HepG2 (cell line): Measurements from ENCODE around the gene CDK5RAP2. TPM values are rescaled to one million over a fixed set of nuclear protein-coding genes. Genes with fewer than 3 reads are reported as not detected.
A peak's percentile ranks its signal among the peaks of the same experiment; 100 is the strongest.

Experiments
- AKAP8 ChIP-seq: sonication (generic); formaldehyde crosslinking; IDR thresholded peaks from 2 replicates; pipeline ENCODE4 v1.5.1; 2020; ENCODE audit warnings: mild to moderate bottlenecking, missing genetic modification reagents
- DRAP1 ChIP-seq: IDR thresholded peaks from 2 replicates; pipeline ENCODE4 v1.6.1; 2016; ENCODE audit warnings: missing genetic modification reagents, missing compliant biosample characterization
- GMEB2 ChIP-seq: IDR thresholded peaks from 2 replicates; pipeline ENCODE4 v1.6.1; 2016; ENCODE audit warnings: missing biosample characterization, missing genetic modification reagents, low read depth
- HOXA3 ChIP-seq: sonication (generic); formaldehyde crosslinking; IDR thresholded peaks from 2 replicates; pipeline ENCODE4 v1.5.0; 2020; ENCODE audit warnings: missing genetic modification reagents
- HOXD1 ChIP-seq: sonication (generic); formaldehyde crosslinking; IDR thresholded peaks from 2 replicates; pipeline ENCODE4 v1.5.0; 2020; ENCODE audit warnings: missing genetic modification reagents
- JDP2 ChIP-seq: sonication (generic); formaldehyde crosslinking; IDR thresholded peaks from 2 replicates; pipeline ENCODE4 v1.8.1; 2022; ENCODE audit warnings: missing genetic modification reagents, borderline replicate concordance
- MBD4 ChIP-seq: IDR thresholded peaks from 2 replicates; pipeline ENCODE4 v1.6.1; 2012; ENCODE audit warnings: low read length, inconsistent platforms, borderline replicate concordance
- MED13 ChIP-seq: sonication (generic); formaldehyde crosslinking; IDR thresholded peaks from 2 replicates; pipeline ENCODE4 v1.5.0; 2020; ENCODE audit warnings: missing genetic modification reagents
- MLLT10 ChIP-seq: sonication (generic); formaldehyde crosslinking; IDR thresholded peaks from 2 replicates; pipeline ENCODE4 v1.4.0; 2020; ENCODE audit warnings: missing genetic modification reagents
- PAX8 ChIP-seq: sonication (generic); formaldehyde crosslinking; IDR thresholded peaks from 2 replicates; pipeline ENCODE4 v1.8.0; 2022; ENCODE audit warnings: mild to moderate bottlenecking, missing genetic modification reagents, borderline replicate concordance
- RARA ChIP-seq: IDR thresholded peaks from 2 replicates; pipeline ENCODE4 v1.6.1; 2016; ENCODE audit warnings: missing genetic modification reagents, missing compliant biosample characterization
- RBM39 ChIP-seq: fragments of 200-400 bp; formaldehyde crosslinking; IDR thresholded peaks from one replicate; pipeline ENCODE4 v1.6.1; 2018; ENCODE audit warnings: antibody characterized with exemption, mild to moderate bottlenecking, low read depth, low read length; ENCODE audit not compliant: poor library complexity, severe bottlenecking
- SP140L ChIP-seq: sonication (generic); formaldehyde crosslinking; IDR thresholded peaks from 2 replicates; pipeline ENCODE4 v1.4.0; 2020; ENCODE audit warnings: missing genetic modification reagents, borderline replicate concordance
- XRCC5 ChIP-seq: fragments of 200-400 bp; formaldehyde crosslinking; optimal IDR thresholded peaks from 2 replicates; pipeline ENCODE3; 2017; ENCODE audit warnings: mild to moderate bottlenecking, low read length
- ZBTB10 ChIP-seq: sonication (generic); formaldehyde crosslinking; IDR thresholded peaks from 2 replicates; pipeline ENCODE4 v1.4.0; 2020; ENCODE audit warnings: missing genetic modification reagents, borderline replicate concordance
- ZNF124 ChIP-seq: sonication (generic); formaldehyde crosslinking; IDR thresholded peaks from 2 replicates; pipeline ENCODE4 v1.4.0; 2020; ENCODE audit warnings: missing genetic modification reagents
- ZNF33A ChIP-seq: sonication (generic); formaldehyde crosslinking; IDR thresholded peaks from 2 replicates; pipeline ENCODE4 v1.5.1; 2020; ENCODE audit warnings: missing genetic modification reagents, mild to moderate bottlenecking, moderate library complexity, borderline replicate concordance
- ZNF431 ChIP-seq: sonication (generic); formaldehyde crosslinking; IDR thresholded peaks from 2 replicates; pipeline ENCODE4 v1.9.0; 2022; ENCODE audit warnings: missing genetic modification reagents, low read depth, mild to moderate bottlenecking, borderline replicate concordance
- ZNF484 ChIP-seq: sonication (generic); formaldehyde crosslinking; IDR thresholded peaks from 2 replicates; pipeline ENCODE4 v1.5.1; 2020; ENCODE audit warnings: mild to moderate bottlenecking, low read depth, missing genetic modification reagents, borderline replicate concordance
- ZNF503 ChIP-seq: sonication (generic); formaldehyde crosslinking; IDR thresholded peaks from 2 replicates; pipeline ENCODE4 v1.4.0; 2020; ENCODE audit warnings: missing genetic modification reagents
- ZNF83 ChIP-seq: sonication (generic); formaldehyde crosslinking; IDR thresholded peaks from 2 replicates; pipeline ENCODE4 v1.4.0; 2020; ENCODE audit warnings: missing genetic modification reagents, mild to moderate bottlenecking, borderline replicate concordance
- polyA plus RNA-seq, 8 experiments: library from polyadenylated mRNA; depleted of rRNA in 3 of 8; stranded (reverse) in 7 of 8; unstranded in 1 of 8; fragments of >200 nt; fragmentation: Illumina TruSeq in 4 of 8; extraction: Trizol in 4 of 8; gene quantifications; 2 replicates each; pipeline versions ENCODE4 v1.2.1 to v1.2.3, GENCODE V29; 2011 to 2016; ENCODE audit warnings: low read depth in 4 of 8, missing spikeins in 1 of 8, mixed read lengths in 1 of 8; ENCODE audit not compliant: insufficient read depth in 1 of 8
- total RNA-seq, 5 experiments: library from RNA; depleted of rRNA; stranded (reverse); fragments of >200 nt; fragmentation: Illumina TruSeq; extraction: Trizol; gene quantifications; 2 replicates each; pipeline ENCODE4 v1.2.3, GENCODE V29; 2016; ENCODE audit warnings: low read depth in 1 of 5

The CDK5RAP2 gene
- total and polyA plus RNA-seq, 2 of the 13 experiments (the other 11 are each of a cell fraction or from before 2014, with no cell fraction given) = 31.8 to 42.2 TPM

GRCh38 chr9:120383999-120384924 lies 195.7 kb downstream of the CDK5RAP2 start (continued):
- 0 out of 2 replicates have a peak, but pooled peaks have one; percentile 62 for TF ChIP-seq ZNF484 (CRISPR knock-in tag)
- TF ChIP-seq MED13 (CRISPR knock-in tag) = peak; percentile 90
- peak; percentile 86 for TF ChIP-seq HOXA3
- TF ChIP-seq ZNF33A (CRISPR knock-in tag) = no peak
- no peak; the same call in none of the 2 replicates for TF ChIP-seq ZNF503
- TF ChIP-seq ZNF124 (CRISPR knock-in tag) = peak; percentile 67; the same call in 1 of the 2 replicates
- TF ChIP-seq ZNF431 (CRISPR knock-in tag) = no peak
- peak; percentile 77; the same call in 1 of the 2 replicates for TF ChIP-seq HOXD1 (CRISPR knock-in tag)
- no peak for TF ChIP-seq MBD4
- no peak for TF ChIP-seq JDP2 (CRISPR knock-in tag)
- TF ChIP-seq SP140L (CRISPR knock-in tag) = no peak
- TF ChIP-seq PAX8 (CRISPR knock-in tag) = no peak
- TF ChIP-seq MLLT10 = no peak
- no peak for TF ChIP-seq AKAP8
- peak; percentile 85 for TF ChIP-seq XRCC5
- TF ChIP-seq RBM39 = peak; percentile 86
- TF ChIP-seq ZNF83 = no peak
- no peak; the same call in 1 of the 2 replicates for TF ChIP-seq DRAP1 (CRISPR knock-in tag)
- peak; percentile 84 for TF ChIP-seq RARA
- peak; percentile 12; the same call in 1 of the 2 replicates for TF ChIP-seq GMEB2 (CRISPR knock-in tag)
- TF ChIP-seq ZBTB10 (CRISPR knock-in tag) = peak; percentile 89; the same call in 1 of the 2 replicates
